Peyer's patch (tissue), 4 donors: ENCODE results near the gene MRPS2. TPM values are rescaled to one million over a fixed set of nuclear protein-coding genes. Genes with fewer than 3 reads are reported as not detected.
"Not testable (repeated sequence)": the region's sequence is repeated elsewhere in the genome, so short reads cannot be mapped to it uniquely, and the experiment has no call there.

Experiments used
- DNase-seq, 3 donors: peaks; one replicate each; pipeline ENCODE4 v3.0.0-alpha.2; 2017 to 2019
- H3K27ac ChIP-seq, 4 donors: fragments of 200-600 bp; sonication (generic); one replicate each; pipeline ENCODE4 v1.5.1; 2016 to 2019
- H3K27me3 ChIP-seq, 2 donors: fragments of 200-600 bp; sonication (generic); one replicate each; pipeline ENCODE4 v1.5.1; 2019
- H3K36me3 ChIP-seq, 3 donors: fragments of 200-600 bp; sonication (generic); one replicate each; pipeline ENCODE4 v1.5.1; 2016 to 2019
- H3K4me1 ChIP-seq, 4 donors: fragments of 200-600 bp; sonication (generic); one replicate each; pipeline ENCODE4 v1.5.1; 2016 to 2019
- H3K4me3 ChIP-seq, 4 donors: fragments of 200-600 bp; sonication (generic); 1 replicate in 3 of 4; 2 replicates in 1 of 4; pipeline ENCODE4 v1.5.1; 2016 to 2019; ENCODE audit warnings: mild to moderate bottlenecking in 1 of 4
- H3K9me3 ChIP-seq, 4 donors: fragments of 200-600 bp; sonication (generic); one replicate each; pipeline ENCODE4 v1.5.1; 2016 to 2019; ENCODE audit warnings: mild to moderate bottlenecking in 1 of 4
- POLR2A ChIP-seq, 2 donors: fragments of 450-650 bp; IDR thresholded peaks; one replicate each; pipeline ENCODE4 v1.5.1; 2017; ENCODE audit warnings: antibody characterized with exemption in 2 of 2, mild to moderate bottlenecking in 2 of 2, moderate library complexity in 2 of 2
- total RNA-seq, 4 donors: library from RNA; depleted of rRNA; stranded (reverse); fragments of >200 nt; gene quantifications; one replicate each; pipeline ENCODE4 v1.1.0, GENCODE V29; 2016
- TF ChIP-seq, protein P1 (sequence below), 6 experiments: fragments of 450-650 bp in 4 of 6; fragments of 200-600 bp in 2 of 6; sonication (generic) in 1 of 6; IDR thresholded peaks; one replicate each; pipeline ENCODE4 v1.5.1; 2017 to 2019; ENCODE audit warnings: antibody characterized with exemption in 6 of 6, mild to moderate bottlenecking in 3 of 6, moderate library complexity in 1 of 6

Gene MRPS2
- total RNA-seq, result 10 to 100 TPM; 22.3 to 42.7 (median 32.4) TPM

DNA sequence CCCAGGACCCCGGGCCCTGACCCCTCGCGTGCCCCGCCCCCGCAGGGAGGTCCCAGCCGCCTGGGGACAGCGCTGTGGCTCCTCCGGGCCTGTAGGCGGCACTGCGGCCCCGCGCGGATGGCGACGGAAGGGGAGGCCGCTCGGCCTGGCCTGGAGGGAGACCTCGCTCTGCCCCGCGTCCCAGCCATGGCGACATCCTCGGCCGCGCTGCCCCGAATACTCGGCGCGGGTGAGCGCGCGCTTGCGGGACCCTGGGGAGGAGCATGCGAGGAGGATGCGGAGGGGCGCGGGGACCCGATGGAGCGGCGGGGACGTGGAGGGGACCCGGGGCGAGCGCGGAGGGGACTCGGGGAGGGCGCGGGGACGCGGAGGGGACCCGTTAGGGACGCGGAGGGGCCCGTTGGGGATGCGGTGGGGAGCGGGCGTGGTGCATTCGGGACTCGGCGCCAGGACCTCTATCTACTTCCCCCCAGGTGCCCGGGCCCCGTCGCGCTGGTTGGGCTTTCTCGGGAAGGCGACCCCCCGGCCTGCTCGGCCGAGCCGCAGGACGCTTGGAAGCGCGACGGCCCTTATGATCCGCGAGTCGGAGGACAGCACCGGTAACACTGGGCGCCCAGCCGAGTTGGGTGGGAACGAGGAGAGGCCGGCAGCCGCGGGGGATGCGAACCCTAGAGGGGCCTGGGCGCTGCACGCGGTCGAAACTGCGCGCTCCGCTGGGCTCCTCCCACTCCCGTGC lies at the start of gene MRPS2:
Gene MRPS2, plus strand, starts transcription at position 158 of the 736 bp plus-strand sequence. Its CDS starts 29 bp downstream, at position 187.
- Histone ChIP-seq H3K27me3 (no peaks in the 10 kb centered on the region), H3K36me3 (peaks cover 0 to 26% (median 0%) of the 10 kb centered on the region in 3 donors), H3K4me1 (peaks cover 3 to 22% (median 15%) of the 10 kb centered on the region in 4 donors), H3K4me3 (peak within 1 kb of the TSS; percentile 81 to 99 (median 90)), H3K27ac (peak within 1 kb of the TSS; percentile 76 to 80 (median 79)), H3K9me3 (no peaks in the 10 kb centered on the region)
- TF ChIP-seq, protein P1, sequence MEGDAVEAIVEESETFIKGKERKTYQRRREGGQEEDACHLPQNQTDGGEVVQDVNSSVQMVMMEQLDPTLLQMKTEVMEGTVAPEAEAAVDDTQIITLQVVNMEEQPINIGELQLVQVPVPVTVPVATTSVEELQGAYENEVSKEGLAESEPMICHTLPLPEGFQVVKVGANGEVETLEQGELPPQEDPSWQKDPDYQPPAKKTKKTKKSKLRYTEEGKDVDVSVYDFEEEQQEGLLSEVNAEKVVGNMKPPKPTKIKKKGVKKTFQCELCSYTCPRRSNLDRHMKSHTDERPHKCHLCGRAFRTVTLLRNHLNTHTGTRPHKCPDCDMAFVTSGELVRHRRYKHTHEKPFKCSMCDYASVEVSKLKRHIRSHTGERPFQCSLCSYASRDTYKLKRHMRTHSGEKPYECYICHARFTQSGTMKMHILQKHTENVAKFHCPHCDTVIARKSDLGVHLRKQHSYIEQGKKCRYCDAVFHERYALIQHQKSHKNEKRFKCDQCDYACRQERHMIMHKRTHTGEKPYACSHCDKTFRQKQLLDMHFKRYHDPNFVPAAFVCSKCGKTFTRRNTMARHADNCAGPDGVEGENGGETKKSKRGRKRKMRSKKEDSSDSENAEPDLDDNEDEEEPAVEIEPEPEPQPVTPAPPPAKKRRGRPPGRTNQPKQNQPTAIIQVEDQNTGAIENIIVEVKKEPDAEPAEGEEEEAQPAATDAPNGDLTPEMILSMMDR (IDR thresholded peaks at IDR 0.05), result peak; percentile 82 to 93 (median 89)
- peak in 1 of 2 donors; percentile 23 for TF ChIP-seq POLR2A (IDR thresholded peaks at IDR 0.05)
- peak; percentile 80 to 93 (median 91) for DNase-seq

DNA sequence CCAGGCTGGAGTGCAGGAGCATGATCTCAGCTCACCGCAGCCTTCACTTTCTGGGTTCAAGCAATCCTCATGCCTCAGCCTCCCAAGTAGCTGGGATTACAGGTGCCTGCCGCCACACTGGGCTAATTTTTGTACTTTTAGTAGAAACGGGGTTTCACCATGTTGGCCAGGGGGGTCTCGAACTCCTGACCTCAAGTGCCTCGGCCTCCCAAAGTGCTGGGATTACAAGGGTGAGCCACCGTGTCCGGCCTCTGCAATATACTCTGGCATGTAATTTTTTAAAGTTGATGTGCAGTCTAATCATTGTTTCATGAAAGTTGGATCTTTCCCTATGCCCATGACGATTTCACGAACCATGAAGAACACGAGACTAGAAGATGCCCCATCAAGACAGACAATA lies 49.5 kb upstream of the MRPS2 start:
- Histone ChIP-seq H3K4me3 (no peak overlapping the region), H3K27me3 (no peaks in the 10 kb centered on the region), H3K4me1 (no peaks in the 10 kb centered on the region), H3K36me3 (no peaks in the 10 kb centered on the region), H3K27ac (no peak overlapping the region), H3K9me3 (no peaks in the 10 kb centered on the region)
- no peak for DNase-seq
- TF ChIP-seq, protein P1 (IDR thresholded peaks at IDR 0.05), result no peak
- no peak for TF ChIP-seq POLR2A (IDR thresholded peaks at IDR 0.05)

- H3K9me3 ChIP-seq, H3K27ac ChIP-seq, H3K4me1 ChIP-seq, H3K27me3 ChIP-seq, H3K4me3 ChIP-seq, DNase-seq, H3K36me3 ChIP-seq: not testable (repeated sequence)
Measured at GRCh38 chr9:135451909-135452308, 48.6 kb upstream of the MRPS2 start.

GRCh38 chr9:135454737-135455136 lies 45.7 kb upstream of the MRPS2 start:
- H3K36me3 ChIP-seq, result no peaks in the 10 kb centered on the region
- H3K9me3 ChIP-seq, result no peaks in the 10 kb centered on the region
- no peaks in the 10 kb centered on the region for H3K27me3 ChIP-seq
- no peak overlapping the region for H3K27ac ChIP-seq
- H3K4me3 ChIP-seq, result no peak overlapping the region
- H3K4me1 ChIP-seq, result no peaks in the 10 kb centered on the region
- TF ChIP-seq POLR2A (IDR thresholded peaks at IDR 0.05), result no peak
- TF ChIP-seq, protein P1 (IDR thresholded peaks at IDR 0.05), result no peak
- DNase-seq, result no peak

GRCh38 chr9:135455401-135456030 lies 45.0 kb upstream of the MRPS2 start:
- Histone ChIP-seq H3K4me1 (no peaks in the 10 kb centered on the region), H3K27me3 (no peaks in the 10 kb centered on the region), H3K36me3 (no peaks in the 10 kb centered on the region), H3K9me3 (no peaks in the 10 kb centered on the region), H3K4me3 (no peak overlapping the region), H3K27ac (no peak overlapping the region)
- TF ChIP-seq, protein P1 (IDR thresholded peaks at IDR 0.05), result no peak
- TF ChIP-seq POLR2A (IDR thresholded peaks at IDR 0.05), result no peak
- no peak for DNase-seq

- H3K27ac ChIP-seq, result no peak overlapping the region
- no peak for TF ChIP-seq POLR2A (IDR thresholded peaks at IDR 0.05)
- TF ChIP-seq, protein P1 (IDR thresholded peaks at IDR 0.05), result no peak
- H3K36me3 ChIP-seq, result no peaks in the 10 kb centered on the region
- no peak overlapping the region for H3K4me3 ChIP-seq
- no peaks in the 10 kb centered on the region for H3K9me3 ChIP-seq
- no peak for DNase-seq
- H3K27me3 ChIP-seq, result no peaks in the 10 kb centered on the region
- H3K4me1 ChIP-seq, result no peaks in the 10 kb centered on the region
Measured at GRCh38 chr9:135456436-135457104, 43.9 kb upstream of the MRPS2 start.

GRCh38 chr9:135458478-135458877 lies 42.0 kb upstream of the MRPS2 start:
- DNase-seq, H3K27ac ChIP-seq, H3K4me1 ChIP-seq, H3K36me3 ChIP-seq, H3K4me3 ChIP-seq, H3K27me3 ChIP-seq, H3K9me3 ChIP-seq: not testable (repeated sequence)
